ENCODE measurements around the gene NEK6.

Gene NEK6

DNA sequence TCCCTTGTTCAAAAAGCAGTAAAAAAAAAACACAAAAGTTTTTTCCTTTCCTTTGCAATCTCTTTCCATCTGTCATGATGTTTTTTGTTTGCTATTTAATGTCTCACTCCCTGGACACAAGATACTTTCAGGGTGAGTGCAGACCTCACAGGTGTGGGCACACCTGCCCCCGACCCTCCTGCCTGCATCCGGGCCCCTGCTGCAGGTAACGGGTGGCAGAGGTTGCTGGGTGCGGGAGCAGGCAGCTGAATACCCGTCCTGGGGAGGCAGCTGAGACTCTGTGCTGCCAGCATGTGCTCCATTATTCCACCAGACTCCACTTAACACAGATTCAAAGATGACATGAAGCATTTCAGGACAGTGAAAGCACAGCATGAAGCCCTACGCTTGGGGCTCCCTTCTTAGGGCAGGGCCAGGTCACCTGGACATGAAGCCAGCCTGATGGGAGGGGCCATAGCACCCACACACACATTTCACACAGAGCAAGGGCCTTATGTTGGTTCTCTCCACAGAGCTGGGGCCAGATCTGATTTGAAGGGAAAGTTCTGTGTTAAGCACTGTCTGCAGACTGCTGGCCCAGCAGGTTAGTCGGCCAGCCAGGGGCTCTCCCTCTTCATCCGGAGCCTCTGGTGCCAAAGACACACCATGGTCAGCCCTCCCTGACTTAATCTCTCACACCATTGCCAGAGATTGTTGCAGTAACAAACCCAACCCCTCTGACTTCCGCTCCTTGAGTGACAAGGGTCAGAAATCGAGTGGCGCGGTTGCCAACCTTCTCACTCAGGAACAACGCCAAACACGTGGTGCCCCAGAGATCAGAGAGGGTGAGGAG lies 13.0 kb downstream of the NEK6 start:
- DNase-seq (ENCODE audit: insufficient read length, low spot score): no peak
- no peak for FAIRE-seq
- TF ChIP-seq, protein P1, sequence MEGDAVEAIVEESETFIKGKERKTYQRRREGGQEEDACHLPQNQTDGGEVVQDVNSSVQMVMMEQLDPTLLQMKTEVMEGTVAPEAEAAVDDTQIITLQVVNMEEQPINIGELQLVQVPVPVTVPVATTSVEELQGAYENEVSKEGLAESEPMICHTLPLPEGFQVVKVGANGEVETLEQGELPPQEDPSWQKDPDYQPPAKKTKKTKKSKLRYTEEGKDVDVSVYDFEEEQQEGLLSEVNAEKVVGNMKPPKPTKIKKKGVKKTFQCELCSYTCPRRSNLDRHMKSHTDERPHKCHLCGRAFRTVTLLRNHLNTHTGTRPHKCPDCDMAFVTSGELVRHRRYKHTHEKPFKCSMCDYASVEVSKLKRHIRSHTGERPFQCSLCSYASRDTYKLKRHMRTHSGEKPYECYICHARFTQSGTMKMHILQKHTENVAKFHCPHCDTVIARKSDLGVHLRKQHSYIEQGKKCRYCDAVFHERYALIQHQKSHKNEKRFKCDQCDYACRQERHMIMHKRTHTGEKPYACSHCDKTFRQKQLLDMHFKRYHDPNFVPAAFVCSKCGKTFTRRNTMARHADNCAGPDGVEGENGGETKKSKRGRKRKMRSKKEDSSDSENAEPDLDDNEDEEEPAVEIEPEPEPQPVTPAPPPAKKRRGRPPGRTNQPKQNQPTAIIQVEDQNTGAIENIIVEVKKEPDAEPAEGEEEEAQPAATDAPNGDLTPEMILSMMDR (IDR thresholded peaks at IDR 0.05; ENCODE audit: insufficient read depth, missing control alignments): no peak

DNA sequence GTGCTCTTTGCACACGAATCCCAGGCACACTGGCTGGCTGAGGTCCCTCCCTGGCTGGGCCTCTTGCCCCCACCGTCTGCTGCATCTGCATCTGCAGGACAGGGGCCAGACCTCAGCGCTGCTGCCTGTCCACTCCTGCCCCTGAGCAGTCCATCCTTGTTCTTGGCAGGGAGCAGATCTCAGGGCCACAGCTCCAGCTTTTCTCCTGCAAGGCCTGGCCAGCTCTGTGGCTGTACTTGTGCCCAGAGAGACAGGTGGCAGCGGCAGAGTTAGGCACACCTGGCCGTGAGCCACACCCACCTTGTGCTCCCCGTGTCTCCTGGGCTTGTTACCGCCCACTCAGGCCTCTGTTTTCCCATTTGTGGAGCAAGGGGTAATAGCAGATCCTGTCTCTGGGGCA lies 13.9 kb downstream of the NEK6 start:
- TF ChIP-seq, protein P1 (IDR thresholded peaks at IDR 0.05; ENCODE audit: insufficient read depth, missing control alignments): no peak
- no peak for DNase-seq (ENCODE audit: insufficient read length, low spot score)
- FAIRE-seq: no peak

DNA sequence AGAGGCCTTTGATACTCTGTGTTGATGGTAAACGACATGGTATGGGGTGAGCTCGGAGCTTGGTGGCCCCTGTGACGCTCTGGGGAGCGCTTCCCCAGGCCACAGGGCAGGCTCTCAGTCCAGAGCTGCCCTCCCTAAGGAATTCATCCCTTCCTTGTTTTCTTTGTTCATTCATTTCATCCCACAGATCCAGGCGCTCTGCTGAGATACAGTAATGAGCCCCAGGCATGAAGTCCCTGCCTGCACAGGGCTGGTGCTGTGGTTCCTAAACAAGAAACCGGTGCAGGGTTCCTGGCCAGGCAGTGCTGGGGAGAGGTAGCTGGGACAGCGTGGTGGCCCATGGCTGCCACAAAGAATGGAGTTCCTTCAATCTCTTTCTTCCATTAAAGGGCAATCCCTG lies 14.4 kb downstream of the NEK6 start:
- FAIRE-seq: no peak
- TF ChIP-seq, protein P1 (IDR thresholded peaks at IDR 0.05; ENCODE audit: insufficient read depth, missing control alignments): no peak
- no peak for DNase-seq (ENCODE audit: insufficient read length, low spot score)

DNA sequence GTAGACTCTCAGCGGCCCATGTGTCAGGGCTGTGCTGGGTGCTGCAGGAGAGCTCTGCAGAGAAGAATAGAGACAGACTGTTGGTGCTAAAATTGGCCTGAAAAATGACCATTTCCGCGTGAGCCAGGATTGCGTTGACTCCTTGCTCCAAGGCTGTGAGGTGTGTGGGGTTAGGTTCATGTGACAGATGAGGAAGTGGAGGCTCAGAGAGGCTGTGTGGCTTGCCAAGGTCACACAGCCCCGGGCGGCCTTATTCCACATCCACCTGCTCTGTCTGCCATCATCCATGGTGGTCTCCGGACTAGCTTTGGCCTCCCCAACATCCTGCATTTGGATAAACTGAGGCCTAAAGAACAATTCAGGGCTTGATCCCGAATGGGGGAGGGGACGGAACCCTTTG lies 15.2 kb downstream of the NEK6 start:
- TF ChIP-seq, protein P1 (IDR thresholded peaks at IDR 0.05; ENCODE audit: insufficient read depth, missing control alignments): no peak
- DNase-seq (ENCODE audit: insufficient read length, low spot score) (no peak), FAIRE-seq (no peak)

DNA sequence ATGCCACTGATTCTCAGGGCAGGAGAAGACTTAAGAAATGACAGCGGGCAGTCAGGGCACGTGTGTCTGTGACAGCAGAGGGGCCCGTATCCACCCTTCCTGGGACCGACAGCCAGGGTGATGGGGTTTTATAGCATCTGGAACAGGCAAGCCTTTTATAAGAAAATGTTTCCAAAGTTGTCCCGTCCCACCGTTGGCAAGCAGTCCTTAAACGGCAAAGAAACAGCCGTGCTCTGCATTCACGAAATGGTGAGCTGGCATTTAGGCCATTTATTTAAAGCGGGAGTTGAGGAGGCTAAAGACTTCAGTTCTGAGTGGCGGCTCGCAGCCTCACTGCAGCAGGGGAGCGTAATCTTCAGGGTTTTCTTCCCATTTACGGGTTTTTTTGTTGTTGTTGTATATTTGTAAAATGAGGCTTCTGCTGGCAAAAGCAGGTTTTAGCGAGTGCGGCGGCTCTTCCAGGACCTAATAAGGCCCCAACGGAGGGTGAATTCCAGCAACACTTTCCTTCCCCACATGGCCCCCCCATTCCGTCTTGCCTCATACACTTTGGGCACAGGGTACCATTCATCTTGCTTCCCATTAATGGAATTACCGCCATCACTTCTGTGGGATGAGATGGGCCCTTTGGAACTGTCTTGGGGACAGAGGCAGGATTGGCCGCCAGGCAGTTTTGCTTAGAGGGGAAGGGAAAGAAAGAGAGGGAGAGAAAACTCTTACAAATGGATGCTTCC lies 15.8 kb downstream of the NEK6 start:
- TF ChIP-seq, protein P1 (IDR thresholded peaks at IDR 0.05; ENCODE audit: insufficient read depth, missing control alignments): no peak
- FAIRE-seq (no peak), DNase-seq (ENCODE audit: insufficient read length, low spot score) (no peak)

DNA sequence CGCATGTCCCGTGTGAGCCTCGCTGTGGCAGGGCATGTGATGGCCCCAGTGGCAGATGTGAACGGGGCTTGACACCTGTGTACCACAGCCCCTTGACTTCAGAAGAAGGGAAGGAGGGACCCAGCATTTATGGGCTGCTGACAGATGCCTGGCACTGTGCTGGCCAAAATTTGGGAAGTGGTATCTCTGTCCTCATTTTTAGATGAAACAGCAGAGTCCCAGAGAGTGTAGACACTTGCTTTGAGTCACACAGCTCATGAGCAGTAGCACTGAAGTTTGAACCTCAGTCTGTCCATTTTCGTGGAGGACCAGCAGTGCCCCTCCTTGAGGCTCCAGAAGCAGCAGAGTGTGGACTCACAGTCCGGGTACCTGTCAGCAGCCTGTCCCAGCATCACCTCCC lies 16.5 kb downstream of the NEK6 start:
- DNase-seq (ENCODE audit: insufficient read length, low spot score): no peak
- no peak for FAIRE-seq
- TF ChIP-seq, protein P1 (IDR thresholded peaks at IDR 0.05; ENCODE audit: insufficient read depth, missing control alignments): no peak

DNA sequence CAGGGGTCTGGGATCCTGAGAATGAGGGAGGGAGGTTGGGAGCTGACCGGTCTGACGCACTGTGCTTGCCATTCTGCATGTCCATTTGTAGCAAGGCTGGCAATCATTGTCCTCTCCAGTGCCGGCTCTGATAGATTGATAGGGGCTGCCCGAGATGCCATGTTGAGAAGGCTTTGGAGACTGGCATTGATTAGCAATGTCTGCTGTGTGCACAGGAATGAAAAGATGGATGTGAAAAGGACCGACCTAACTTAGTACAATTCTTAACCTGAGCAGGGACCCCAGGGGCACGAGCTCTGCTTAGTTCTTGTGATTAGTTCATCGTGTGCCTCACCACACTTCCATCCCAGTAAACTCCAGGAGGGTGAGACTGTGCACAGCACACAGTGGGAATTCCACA lies 17.0 kb downstream of the NEK6 start:
- TF ChIP-seq, protein P1 (IDR thresholded peaks at IDR 0.05; ENCODE audit: insufficient read depth, missing control alignments): no peak
- no peak for FAIRE-seq
- DNase-seq (ENCODE audit: insufficient read length, low spot score): no peak

Measured in D721Med (cell line).